Stimulated activated CD8-positive, alpha-beta memory T cell treated with anti-CD3 and anti-CD28 coated beads, Interleukin-4, amount 100 ng/mL, for 48 hours (primary cell): Measurements from ENCODE around the gene CPD.
"Not testable (repeated sequence)": the region's sequence is repeated elsewhere in the genome, so short reads cannot be mapped to it uniquely, and the experiment has no call there.

Experiments used
- DNase-seq: peaks from one replicate; pipeline ENCODE4 v3.0.0-alpha.2; 2020

Gene CPD

GRCh38 chr17:30389756-30390300, 11.1 kb downstream of the CPD start:
- no peak for DNase-seq

- DNase-seq: no peak
Observed at GRCh38 chr17:30391534-30391933, 12.8 kb downstream of the CPD start.

- no peak for DNase-seq
Observed at GRCh38 chr17:30393491-30393890, 14.8 kb downstream of the CPD start.

- no peak for DNase-seq
Observed at GRCh38 chr17:30393911-30394867, 15.5 kb downstream of the CPD start.

- DNase-seq: no peak
Observed at GRCh38 chr17:30395398-30396022, 16.8 kb downstream of the CPD start.

GRCh38 chr17:30396129-30396528, 17.4 kb downstream of the CPD start:
- no peak for DNase-seq

GRCh38 chr17:30396612-30397011, 17.9 kb downstream of the CPD start:
- no peak for DNase-seq

GRCh38 chr17:30398328-30399041, 19.8 kb downstream of the CPD start:
- no peak for DNase-seq

GRCh38 chr17:30401097-30401496, 22.4 kb downstream of the CPD start:
- no peak for DNase-seq

- DNase-seq: no peak
Observed at GRCh38 chr17:30405161-30405560, 26.4 kb downstream of the CPD start.

- not testable (repeated sequence) for DNase-seq
Observed at GRCh38 chr17:30410627-30411026, 31.9 kb downstream of the CPD start.

- not testable (repeated sequence) for DNase-seq
Observed at GRCh38 chr17:30412008-30412496, 33.3 kb downstream of the CPD start.

GRCh38 chr17:30413109-30413508, 34.4 kb downstream of the CPD start:
- no peak for DNase-seq

GRCh38 chr17:30414486-30414885, 35.8 kb downstream of the CPD start:
- no peak for DNase-seq

GRCh38 chr17:30415491-30415890, 36.8 kb downstream of the CPD start:
- DNase-seq: no peak

- not testable (repeated sequence) for DNase-seq
Observed at GRCh38 chr17:30418070-30418469, 39.3 kb downstream of the CPD start.

GRCh38 chr17:30421592-30421991, 42.9 kb downstream of the CPD start:
- no peak for DNase-seq

- DNase-seq: no peak
Observed at GRCh38 chr17:30422171-30422570, 43.4 kb downstream of the CPD start.

GRCh38 chr17:30424471-30424870, 45.7 kb downstream of the CPD start:
- DNase-seq: no peak

GRCh38 chr17:30426292-30426691, 47.6 kb downstream of the CPD start:
- no peak for DNase-seq

- no peak for DNase-seq
Observed at GRCh38 chr17:30427611-30428010, 48.9 kb downstream of the CPD start.

- DNase-seq: no peak
Observed at GRCh38 chr17:30429155-30429554, 50.4 kb downstream of the CPD start.

- DNase-seq: no peak
Observed at GRCh38 chr17:30433514-30433913, 54.8 kb downstream of the CPD start.
